ENCODE results near the gene ARGLU1.

The ARGLU1 gene

GRCh38 chr13:106614874-106615273 lies 46.9 kb upstream of the ARGLU1 start:
- no peak overlapping the region for H3K4me2 ChIP-seq (ENCODE audit: insufficient read depth, low read length)
- H3K79me2 ChIP-seq (ENCODE audit: insufficient read depth, low read length) = no peaks in the 10 kb centered on the region
- H3K4me1 ChIP-seq (ENCODE audit: insufficient read depth, low read length) = no peaks in the 10 kb centered on the region; the same call in 1 of the 2 replicates
- no peak overlapping the region for H3K27ac ChIP-seq (ENCODE audit: low read length)
- ATAC-seq (ENCODE audit: insufficient read depth, low read depth) = no peak
- no peak for DNase-seq
- no peaks in the 10 kb centered on the region for H3K27me3 ChIP-seq (ENCODE audit: insufficient read depth, low read length, poor library complexity)
- H3K36me3 ChIP-seq (ENCODE audit: insufficient read depth, low read length) = no peaks in the 10 kb centered on the region
- no peak overlapping the region for H2AFZ ChIP-seq (ENCODE audit: low read depth, low read length)
- H3K4me3 ChIP-seq (ENCODE audit: low read depth in 1 of 2, low read length in 2 of 2) = no peak overlapping the region
- H3K9me3 ChIP-seq (ENCODE audit: insufficient read depth, low read length, severe bottlenecking) = no peaks in the 10 kb centered on the region
- TF ChIP-seq CTCF (IDR thresholded peaks at IDR 0.05; ENCODE audit: borderline replicate concordance, extremely low read depth, low read length, poor library complexity, severe bottlenecking) = no peak
- TF ChIP-seq EZH2 (IDR thresholded peaks at IDR 0.05; ENCODE audit: borderline replicate concordance, low read depth, low read length, severe bottlenecking) = no peak
- H4K20me1 ChIP-seq (ENCODE audit: insufficient read depth, low read length) = no peaks in the 10 kb centered on the region
- no peak overlapping the region for H3K9ac ChIP-seq (ENCODE audit: low read depth, low read length)

GRCh38 chr13:106612688-106613087 lies 44.8 kb upstream of the ARGLU1 start:
- no peaks in the 10 kb centered on the region for H3K79me2 ChIP-seq (ENCODE audit: insufficient read depth, low read length)
- DNase-seq = no peak
- no peak overlapping the region for H3K4me2 ChIP-seq (ENCODE audit: insufficient read depth, low read length)
- no peak for ATAC-seq (ENCODE audit: insufficient read depth, low read depth)
- H3K4me3 ChIP-seq (ENCODE audit: low read depth in 1 of 2, low read length in 2 of 2) = no peak overlapping the region
- H2AFZ ChIP-seq (ENCODE audit: low read depth, low read length) = no peak overlapping the region
- TF ChIP-seq CTCF (IDR thresholded peaks at IDR 0.05; ENCODE audit: borderline replicate concordance, extremely low read depth, low read length, poor library complexity, severe bottlenecking) = no peak
- TF ChIP-seq EZH2 (IDR thresholded peaks at IDR 0.05; ENCODE audit: borderline replicate concordance, low read depth, low read length, severe bottlenecking) = no peak
- H3K36me3 ChIP-seq (ENCODE audit: insufficient read depth, low read length) = no peaks in the 10 kb centered on the region
- H3K9ac ChIP-seq (ENCODE audit: low read depth, low read length) = no peak overlapping the region
- no peak overlapping the region for H3K27ac ChIP-seq (ENCODE audit: low read length)
- H4K20me1 ChIP-seq (ENCODE audit: insufficient read depth, low read length) = no peaks in the 10 kb centered on the region
- no peaks in the 10 kb centered on the region for H3K4me1 ChIP-seq (ENCODE audit: insufficient read depth, low read length)
- no peaks in the 10 kb centered on the region for H3K9me3 ChIP-seq (ENCODE audit: insufficient read depth, low read length, severe bottlenecking)
- H3K27me3 ChIP-seq (ENCODE audit: insufficient read depth, low read length, poor library complexity) = no peaks in the 10 kb centered on the region

GRCh38 chr13:106610486-106610885 lies 42.5 kb upstream of the ARGLU1 start:
- Histone ChIP-seq H3K36me3 (ENCODE audit: insufficient read depth, low read length) (no peaks in the 10 kb centered on the region), H3K27me3 (ENCODE audit: insufficient read depth, low read length, poor library complexity) (no peaks in the 10 kb centered on the region), H3K4me3 (ENCODE audit: low read depth in 1 of 2, low read length in 2 of 2) (no peak overlapping the region), H3K4me2 (ENCODE audit: insufficient read depth, low read length) (no peak overlapping the region), H3K79me2 (ENCODE audit: insufficient read depth, low read length) (no peaks in the 10 kb centered on the region), H3K9ac (ENCODE audit: low read depth, low read length) (no peak overlapping the region), H3K9me3 (ENCODE audit: insufficient read depth, low read length, severe bottlenecking) (no peaks in the 10 kb centered on the region), H4K20me1 (ENCODE audit: insufficient read depth, low read length) (no peaks in the 10 kb centered on the region), H3K4me1 (ENCODE audit: insufficient read depth, low read length) (no peaks in the 10 kb centered on the region), H3K27ac (ENCODE audit: low read length) (no peak overlapping the region), H2AFZ (ENCODE audit: low read depth, low read length) (no peak overlapping the region)
- ATAC-seq (ENCODE audit: insufficient read depth, low read depth) (no peak), DNase-seq (no peak)
- no peak for TF ChIP-seq CTCF (IDR thresholded peaks at IDR 0.05; ENCODE audit: borderline replicate concordance, extremely low read depth, low read length, poor library complexity, severe bottlenecking)
- TF ChIP-seq EZH2 (IDR thresholded peaks at IDR 0.05; ENCODE audit: borderline replicate concordance, low read depth, low read length, severe bottlenecking) = no peak

GRCh38 chr13:106609116-106609515 lies 41.2 kb upstream of the ARGLU1 start:
- H3K4me2 ChIP-seq (ENCODE audit: insufficient read depth, low read length) = no peak overlapping the region
- no peaks in the 10 kb centered on the region for H3K9me3 ChIP-seq (ENCODE audit: insufficient read depth, low read length, severe bottlenecking)
- no peaks in the 10 kb centered on the region for H3K27me3 ChIP-seq (ENCODE audit: insufficient read depth, low read length, poor library complexity)
- no peak overlapping the region for H3K27ac ChIP-seq (ENCODE audit: low read length)
- DNase-seq = no peak
- H3K4me1 ChIP-seq (ENCODE audit: insufficient read depth, low read length) = no peaks in the 10 kb centered on the region
- H3K79me2 ChIP-seq (ENCODE audit: insufficient read depth, low read length) = no peaks in the 10 kb centered on the region
- H3K36me3 ChIP-seq (ENCODE audit: insufficient read depth, low read length) = no peaks in the 10 kb centered on the region
- no peaks in the 10 kb centered on the region for H4K20me1 ChIP-seq (ENCODE audit: insufficient read depth, low read length)
- no peak for ATAC-seq (ENCODE audit: insufficient read depth, low read depth)
- TF ChIP-seq EZH2 (IDR thresholded peaks at IDR 0.05; ENCODE audit: borderline replicate concordance, low read depth, low read length, severe bottlenecking) (no peak), CTCF (IDR thresholded peaks at IDR 0.05; ENCODE audit: borderline replicate concordance, extremely low read depth, low read length, poor library complexity, severe bottlenecking) (no peak)
- no peak overlapping the region for H3K4me3 ChIP-seq (ENCODE audit: low read depth in 1 of 2, low read length in 2 of 2)
- H3K9ac ChIP-seq (ENCODE audit: low read depth, low read length) = no peak overlapping the region
- no peak overlapping the region for H2AFZ ChIP-seq (ENCODE audit: low read depth, low read length)

Data from DND-41 (cell line).